DND-41 (cell line): ENCODE data around the gene PGM1.

ENCODE experiments used
- ATAC-seq: fragments of 200-7000 bp; cut with Tn5 transposase; 3 replicates; pipeline ENCODE4 v1.9.1; 2021; ENCODE audit warnings: low read depth; ENCODE audit not compliant: insufficient read depth
- DNase-seq: peaks from one replicate; pipeline ENCODE4 v3.0.0-alpha.2; 2020
- H2AFZ ChIP-seq: 2 replicates; pipeline ENCODE4 v1.6.0; 2012; ENCODE audit warnings: low read depth, low read length
- H3K27ac ChIP-seq: 2 replicates; pipeline ENCODE4 v1.5.1; 2012; ENCODE audit warnings: low read length, inconsistent platforms
- H3K27me3 ChIP-seq: fragments of 200-600 bp; sonication (generic); 2 replicates; pipeline ENCODE4 v1.6.0; 2012; ENCODE audit warnings: low read length, mild to moderate bottlenecking, inconsistent platforms; ENCODE audit not compliant: insufficient read depth, poor library complexity
- H3K36me3 ChIP-seq: 2 replicates; pipeline ENCODE4 v1.5.1; 2012; ENCODE audit warnings: low read length, inconsistent platforms; ENCODE audit not compliant: insufficient read depth
- H3K4me1 ChIP-seq: 2 replicates; pipeline ENCODE4 v1.5.1; 2012; ENCODE audit warnings: mild to moderate bottlenecking, low read length; ENCODE audit not compliant: insufficient read depth
- H3K4me2 ChIP-seq: 2 replicates; pipeline ENCODE4 v1.6.0; 2012; ENCODE audit warnings: mild to moderate bottlenecking, moderate library complexity, low read length, inconsistent platforms; ENCODE audit not compliant: insufficient read depth
- H3K4me3 ChIP-seq, 2 experiments: fragments of 200-600 bp in 1 of 2; shearing (Covaris generic) in 1 of 2; 2 replicates each; pipeline ENCODE4 v1.5.1; 2012 to 2016; ENCODE audit warnings: inconsistent platforms in 2 of 2, low read length in 2 of 2, mild to moderate bottlenecking in 2 of 2, low read depth in 1 of 2, moderate library complexity in 1 of 2
- H3K79me2 ChIP-seq: 2 replicates; pipeline ENCODE4 v1.6.0; 2012; ENCODE audit warnings: low read length, inconsistent platforms; ENCODE audit not compliant: insufficient read depth
- H3K9ac ChIP-seq: 2 replicates; pipeline ENCODE4 v1.6.0; 2012; ENCODE audit warnings: low read depth, mild to moderate bottlenecking, inconsistent platforms, low read length, moderate library complexity
- H3K9me3 ChIP-seq: 2 replicates; pipeline ENCODE4 v1.5.1; 2012; ENCODE audit warnings: low read length, moderate library complexity, mild to moderate bottlenecking, inconsistent platforms; ENCODE audit not compliant: insufficient read depth, severe bottlenecking
- H4K20me1 ChIP-seq: 2 replicates; pipeline ENCODE4 v1.6.0; 2012; ENCODE audit warnings: low read length; ENCODE audit not compliant: insufficient read depth
- EZH2 ChIP-seq: IDR thresholded peaks from 3 replicates; pipeline ENCODE4 v1.6.1; 2012; ENCODE audit warnings: borderline replicate concordance, low read depth, mild to moderate bottlenecking, moderate library complexity, low read length, inconsistent platforms; ENCODE audit not compliant: severe bottlenecking
- TF ChIP-seq, protein P1 (sequence below): IDR thresholded peaks from 2 replicates; pipeline ENCODE4 v1.5.1; 2012; ENCODE audit warnings: borderline replicate concordance, low read length, moderate library complexity, mild to moderate bottlenecking; ENCODE audit not compliant: poor library complexity, severe bottlenecking; ENCODE audit errors: extremely low read depth

Gene PGM1

DNA sequence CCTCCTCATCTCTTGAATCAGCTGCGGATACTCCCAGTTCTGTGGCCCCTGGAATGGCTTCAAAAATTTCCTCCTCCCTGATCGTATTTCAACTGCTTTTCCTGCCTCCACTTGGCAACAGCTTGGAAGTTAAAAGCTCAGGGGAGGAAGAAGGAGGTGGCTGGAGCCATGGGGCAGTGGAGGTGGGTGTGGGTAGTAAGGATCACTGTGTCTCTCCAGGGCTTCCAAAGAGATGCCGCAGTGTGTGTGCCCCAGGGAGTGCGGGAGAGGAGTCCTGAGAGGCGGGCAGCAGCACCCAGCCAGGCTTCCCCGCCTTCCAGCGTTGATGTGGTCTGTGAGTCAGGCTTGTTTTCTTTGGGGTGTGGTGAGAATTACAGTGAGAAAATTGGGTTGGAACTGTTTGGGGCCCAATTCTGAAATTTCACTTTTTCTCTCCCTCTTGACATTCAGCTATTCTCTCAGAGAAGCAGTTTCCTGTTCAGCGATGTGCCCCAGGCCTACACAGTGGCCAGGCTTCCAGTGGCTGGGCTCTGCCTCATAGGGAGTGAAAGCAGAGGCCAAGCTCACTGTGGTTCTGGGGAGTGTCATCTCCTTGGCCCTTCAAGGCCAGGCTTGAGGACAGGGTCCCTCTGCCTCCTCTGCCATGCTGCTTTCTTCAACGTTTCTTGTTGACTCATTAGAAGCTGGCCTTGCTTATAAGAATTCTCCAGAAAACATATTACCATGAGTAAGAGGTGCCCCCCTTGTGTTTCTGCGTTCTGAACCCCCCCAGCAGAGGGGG, 69.0 kb downstream of the PGM1 start:
- DNase-seq (no peak), ATAC-seq (no peak)
- no peak overlapping the region for H2AFZ ChIP-seq
- H3K9ac ChIP-seq: no peak overlapping the region
- no peak overlapping the region for H3K4me2 ChIP-seq
- 0 out of 2 replicates have a peak, but pooled peaks cover 2% of the 10 kb centered on the region for H3K36me3 ChIP-seq
- no peaks in the 10 kb centered on the region for H3K4me1 ChIP-seq
- no peak overlapping the region for H3K27ac ChIP-seq
- no peaks in the 10 kb centered on the region for H3K79me2 ChIP-seq
- H3K9me3 ChIP-seq: no peaks in the 10 kb centered on the region
- no peaks in the 10 kb centered on the region for H3K27me3 ChIP-seq
- H4K20me1 ChIP-seq: no peaks in the 10 kb centered on the region
- TF ChIP-seq, protein P1, sequence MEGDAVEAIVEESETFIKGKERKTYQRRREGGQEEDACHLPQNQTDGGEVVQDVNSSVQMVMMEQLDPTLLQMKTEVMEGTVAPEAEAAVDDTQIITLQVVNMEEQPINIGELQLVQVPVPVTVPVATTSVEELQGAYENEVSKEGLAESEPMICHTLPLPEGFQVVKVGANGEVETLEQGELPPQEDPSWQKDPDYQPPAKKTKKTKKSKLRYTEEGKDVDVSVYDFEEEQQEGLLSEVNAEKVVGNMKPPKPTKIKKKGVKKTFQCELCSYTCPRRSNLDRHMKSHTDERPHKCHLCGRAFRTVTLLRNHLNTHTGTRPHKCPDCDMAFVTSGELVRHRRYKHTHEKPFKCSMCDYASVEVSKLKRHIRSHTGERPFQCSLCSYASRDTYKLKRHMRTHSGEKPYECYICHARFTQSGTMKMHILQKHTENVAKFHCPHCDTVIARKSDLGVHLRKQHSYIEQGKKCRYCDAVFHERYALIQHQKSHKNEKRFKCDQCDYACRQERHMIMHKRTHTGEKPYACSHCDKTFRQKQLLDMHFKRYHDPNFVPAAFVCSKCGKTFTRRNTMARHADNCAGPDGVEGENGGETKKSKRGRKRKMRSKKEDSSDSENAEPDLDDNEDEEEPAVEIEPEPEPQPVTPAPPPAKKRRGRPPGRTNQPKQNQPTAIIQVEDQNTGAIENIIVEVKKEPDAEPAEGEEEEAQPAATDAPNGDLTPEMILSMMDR: no peak
- no peak for TF ChIP-seq EZH2
- no peak overlapping the region for H3K4me3 ChIP-seq

DNA sequence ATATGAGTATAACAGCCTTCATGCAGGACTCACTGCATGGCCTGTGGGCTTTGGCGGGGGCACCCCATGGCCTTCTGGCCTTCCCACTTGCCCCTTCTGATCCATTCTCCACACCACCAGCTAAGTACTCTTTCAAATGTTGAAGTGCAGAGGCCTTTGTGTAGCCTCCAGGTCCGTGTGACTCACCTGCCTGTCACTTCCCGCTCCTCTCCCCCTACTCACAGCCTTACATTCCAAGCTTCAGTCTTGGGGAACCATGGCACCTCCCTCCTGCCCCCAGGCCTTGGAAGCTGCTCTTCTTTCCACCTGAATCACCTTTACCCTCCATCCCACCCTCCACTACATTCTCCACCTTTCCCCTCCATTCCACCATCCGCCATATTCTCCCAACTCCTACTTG, 69.6 kb downstream of the PGM1 start:
- Histone ChIP-seq H2AFZ (no peak overlapping the region), H3K4me1 (no peaks in the 10 kb centered on the region), H3K27me3 (no peaks in the 10 kb centered on the region), H3K27ac (no peak overlapping the region), H3K9me3 (no peaks in the 10 kb centered on the region), H3K36me3 (0 out of 2 replicates have a peak, but pooled peaks cover 2% of the 10 kb centered on the region), H3K79me2 (no peaks in the 10 kb centered on the region), H4K20me1 (no peaks in the 10 kb centered on the region), H3K4me3 (no peak overlapping the region), H3K9ac (no peak overlapping the region), H3K4me2 (no peak overlapping the region)
- ATAC-seq (no peak), DNase-seq (no peak)
- TF ChIP-seq, protein P1: no peak
- TF ChIP-seq EZH2: no peak

DNA sequence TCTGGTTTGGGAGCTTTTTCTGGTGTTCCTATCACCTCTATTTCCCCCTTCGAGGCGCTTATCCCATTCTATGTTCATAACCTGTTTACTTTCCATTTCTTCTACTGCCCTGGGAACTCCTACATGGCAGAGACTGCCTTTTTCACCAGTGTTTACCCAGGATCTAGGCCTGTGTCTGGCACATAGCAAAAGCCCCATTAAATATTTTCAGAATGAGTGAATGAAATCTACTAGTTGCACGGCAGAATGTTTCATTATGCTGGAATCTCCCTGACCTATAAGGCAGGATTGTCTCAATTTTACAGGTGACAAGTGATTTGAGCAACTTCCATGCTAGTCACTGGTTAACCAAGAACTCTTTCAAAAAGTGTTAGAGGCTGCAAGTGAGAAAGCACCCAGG, 70.1 kb downstream of the PGM1 start:
- Histone ChIP-seq H3K9ac (no peak overlapping the region), H3K9me3 (no peaks in the 10 kb centered on the region), H3K79me2 (no peaks in the 10 kb centered on the region), H3K27ac (no peak overlapping the region), H2AFZ (no peak overlapping the region), H3K27me3 (no peaks in the 10 kb centered on the region), H4K20me1 (no peaks in the 10 kb centered on the region), H3K36me3 (0 out of 2 replicates have a peak, but pooled peaks cover 2% of the 10 kb centered on the region), H3K4me3 (no peak overlapping the region), H3K4me1 (no peaks in the 10 kb centered on the region), H3K4me2 (no peak overlapping the region)
- ATAC-seq: no peak
- no peak for DNase-seq
- no peak for TF ChIP-seq EZH2

DNA sequence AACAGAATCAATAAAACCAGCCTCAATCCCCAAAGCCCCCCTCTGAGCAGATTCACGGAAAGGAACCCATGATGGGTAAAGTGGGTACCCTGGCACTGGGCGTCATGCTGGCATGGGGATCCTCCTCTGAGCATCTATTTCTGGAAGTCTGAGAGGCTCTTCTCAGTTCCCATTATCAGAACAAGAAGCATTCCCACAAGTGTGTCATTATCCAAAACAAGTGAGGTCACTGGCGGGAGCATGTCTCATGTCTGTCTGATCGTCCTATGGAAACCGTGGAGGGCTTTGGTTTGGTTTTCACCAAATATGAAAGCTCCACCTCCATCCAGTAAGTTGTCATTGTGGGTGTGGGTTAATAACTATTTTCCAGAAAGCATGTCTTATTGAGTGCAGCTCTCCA, 70.7 kb downstream of the PGM1 start:
- ATAC-seq: no peak
- Histone ChIP-seq H3K27ac (no peak overlapping the region), H2AFZ (no peak overlapping the region)

More for the DNA sequence above, 70.7 kb downstream of the PGM1 start:
- Histone ChIP-seq H3K36me3 (0 out of 2 replicates have a peak, but pooled peaks cover 2% of the 10 kb centered on the region), H3K9me3 (no peaks in the 10 kb centered on the region), H3K4me3 (no peak overlapping the region), H3K79me2 (no peaks in the 10 kb centered on the region), H3K4me2 (no peak overlapping the region), H3K4me1 (no peaks in the 10 kb centered on the region), H3K9ac (no peak overlapping the region), H3K27me3 (no peaks in the 10 kb centered on the region), H4K20me1 (no peaks in the 10 kb centered on the region)
- no peak for TF ChIP-seq EZH2
- TF ChIP-seq, protein P1: no peak
- no peak for DNase-seq
